B cell (primary cell): ENCODE measurements around the gene SLC25A25. TPM values are rescaled to one million over a fixed set of nuclear protein-coding genes. Genes with fewer than 3 reads are reported as not detected.

Experiments used
- ATAC-seq: fragments of 200-7000 bp; cut with Tn5 transposase; one replicate; pipeline ENCODE4 v1.10.0; 2021; ENCODE audit warnings: low read depth, mild to moderate bottlenecking, moderate number of reproducible peaks, moderate library complexity
- CTCF ChIA-PET: fragments of 350-600 bp; sonication (Branson Sonifier 250); formaldehyde crosslinking; loops from one replicate; lab custom pipeline; 2021; ENCODE audit warnings: antibody characterized with exemption, inconsistent platforms; lab: Charles Lee
- POLR2A ChIA-PET: fragments of 350-600 bp; sonication (Branson Sonifier 250); formaldehyde crosslinking; loops from one replicate; lab custom pipeline; 2021; ENCODE audit warnings: antibody characterized with exemption; lab: Charles Lee
- DNase-seq: peaks from one replicate; pipeline ENCODE4 v3.0.0; 2013
- H2AFZ ChIP-seq: 2 replicates; pipeline ENCODE4 v1.6.1; 2012; ENCODE audit warnings: mild to moderate bottlenecking, low read depth, low read length; ENCODE audit not compliant: insufficient read depth, poor library complexity, severe bottlenecking
- H3K27ac ChIP-seq, 2 donors: 1 replicate in 1 of 2; 2 replicates in 1 of 2; pipeline ENCODE4 v1.5.1; 2012 to 2013; ENCODE audit warnings: low read length in 2 of 2, mild to moderate bottlenecking in 2 of 2, moderate library complexity in 1 of 2
- H3K27me3 ChIP-seq, 4 experiments: fragments of 200-600 bp in 1 of 4; sonication (generic) in 1 of 4; replicated peaks in 1 of 4; 1 replicate in 2 of 4; 2 replicates in 2 of 4; pipeline versions ENCODE4 v1.6.1 to v1.7.0; 2013 to 2016; ENCODE audit warnings: low read length in 3 of 4, mild to moderate bottlenecking in 2 of 4, mixed read lengths in 1 of 4, moderate library complexity in 1 of 4; ENCODE audit not compliant: insufficient read depth in 4 of 4, control insufficient read depth in 3 of 4; ENCODE audit errors: control extremely low read depth in 1 of 4
- H3K36me3 ChIP-seq, 2 experiments: replicated peaks in 1 of 2; 1 replicate in 1 of 2; 2 replicates in 1 of 2; pipeline versions ENCODE4 v1.6.1 to v1.7.1; 2013; ENCODE audit warnings: low read length in 1 of 2; ENCODE audit not compliant: insufficient read depth in 2 of 2, control insufficient read depth in 1 of 2; ENCODE audit errors: control extremely low read depth in 1 of 2, extremely low read depth in 1 of 2
- H3K4me1 ChIP-seq, 2 donors: fragments of 200-600 bp in 1 of 2; sonication (generic) in 1 of 2; 1 replicate in 1 of 2; 2 replicates in 1 of 2; pipeline versions ENCODE4 v1.5.1 to v1.6.1; 2013 to 2017; ENCODE audit warnings: low read length in 2 of 2; ENCODE audit not compliant: control insufficient read depth in 2 of 2, insufficient read depth in 2 of 2
- H3K4me2 ChIP-seq: replicated peaks from 2 replicates; pipeline ENCODE3; 2012; ENCODE audit warnings: mild to moderate bottlenecking, low read depth, low read length; ENCODE audit not compliant: poor library complexity, severe bottlenecking
- H3K4me3 ChIP-seq, 5 experiments: fragments of 200-600 bp in 1 of 5; sonication (generic) in 1 of 5; 1 replicate in 3 of 5; 2 replicates in 2 of 5; pipeline versions ENCODE4 v1.5.1 to v1.7.0; 2011 to 2016; ENCODE audit warnings: low read length in 4 of 5, mild to moderate bottlenecking in 4 of 5, low read depth in 2 of 5, control low read depth in 1 of 5, moderate library complexity in 1 of 5; ENCODE audit not compliant: insufficient read depth in 1 of 5; ENCODE audit errors: control extremely low read depth in 1 of 5, extremely low read depth in 1 of 5
- H3K79me2 ChIP-seq: fragments of 200-600 bp; sonication (generic); one replicate; pipeline ENCODE4 v1.6.0; 2016; ENCODE audit warnings: low read length; ENCODE audit not compliant: control insufficient read depth, insufficient read depth
- H3K9ac ChIP-seq: fragments of 200-600 bp; sonication (generic); 2 replicates; pipeline ENCODE4 v1.6.1; 2017; ENCODE audit warnings: mild to moderate bottlenecking, low read length, moderate library complexity
- H3K9me3 ChIP-seq, 3 donors: one replicate each; pipeline versions ENCODE4 v1.6.1 to v1.7.1; 2013; ENCODE audit warnings: low read length in 2 of 3; ENCODE audit not compliant: control insufficient read depth in 2 of 3, insufficient read depth in 1 of 3; ENCODE audit errors: control extremely low read depth in 1 of 3
- H4K20me1 ChIP-seq: 2 replicates; pipeline ENCODE4 v1.6.0; 2012; ENCODE audit warnings: mild to moderate bottlenecking, low read length; ENCODE audit not compliant: insufficient read depth, control insufficient read depth, poor library complexity, severe bottlenecking
- H3K27ac Mint-ChIP-seq: one replicate; pipeline ENCODE4 v1.8.0; 2021; ENCODE audit warnings: mixed read lengths
- H3K27me3 Mint-ChIP-seq: one replicate; pipeline ENCODE4 v1.8.0; 2021; ENCODE audit warnings: mixed read lengths
- H3K4me1 Mint-ChIP-seq: one replicate; pipeline ENCODE4 v1.8.0; 2021; ENCODE audit warnings: mixed read lengths
- H3K4me3 Mint-ChIP-seq: one replicate; pipeline ENCODE4 v1.8.0; 2021; ENCODE audit warnings: mixed read lengths
- H3K9me3 Mint-ChIP-seq: one replicate; pipeline ENCODE4 v1.8.0; 2022; ENCODE audit warnings: mixed read lengths; ENCODE audit not compliant: insufficient read depth
- EZH2 ChIP-seq: IDR thresholded peaks from 2 replicates; pipeline ENCODE4 v1.6.1; 2012; ENCODE audit warnings: borderline replicate concordance, low read depth, mild to moderate bottlenecking, moderate library complexity, low read length; ENCODE audit not compliant: insufficient read depth, poor library complexity, severe bottlenecking
- WGBS: methylation state at CpG from one replicate; pipeline ENCODE4 v1.1.5; 2013; ENCODE audit warnings: missing lambda C conversion rate; ENCODE audit not compliant: insufficient coverage; 5-methylcytosine and 5-hydroxymethylcytosine counted together
- intact Hi-C: fragments of 100-400 bp; cut with micrococcal nuclease; formaldehyde crosslinking; loops from one replicate; pipeline ENCODE4 v1.10.0; 2022
- polyA plus RNA-seq: library from polyadenylated mRNA; depleted of rRNA; stranded (reverse); fragments of >200 nt; gene quantifications from 2 replicates; pipeline ENCODE4 v1.2.3, GENCODE V29; 2012
- total RNA-seq, 2 donors: library from RNA; stranded (reverse); fragments of 120-200 nt in 1 of 2; gene quantifications; 1 replicate in 1 of 2; 2 replicates in 1 of 2; pipeline versions ENCODE4 v1.2.3 to v1.2.4, GENCODE V29; 2013 to 2022
- TF ChIP-seq, protein P1 (sequence below): fragments of 200-600 bp; IDR thresholded peaks from one replicate; pipeline ENCODE4 v1.8.0; 2022; ENCODE audit warnings: antibody characterized with exemption, mild to moderate bottlenecking

SLC25A25 gene
- total and polyA plus RNA-seq, 2 donors (not counting 1 experiment from before 2014, with no cell fraction given): 12.1 to 18.6 TPM

DNA sequence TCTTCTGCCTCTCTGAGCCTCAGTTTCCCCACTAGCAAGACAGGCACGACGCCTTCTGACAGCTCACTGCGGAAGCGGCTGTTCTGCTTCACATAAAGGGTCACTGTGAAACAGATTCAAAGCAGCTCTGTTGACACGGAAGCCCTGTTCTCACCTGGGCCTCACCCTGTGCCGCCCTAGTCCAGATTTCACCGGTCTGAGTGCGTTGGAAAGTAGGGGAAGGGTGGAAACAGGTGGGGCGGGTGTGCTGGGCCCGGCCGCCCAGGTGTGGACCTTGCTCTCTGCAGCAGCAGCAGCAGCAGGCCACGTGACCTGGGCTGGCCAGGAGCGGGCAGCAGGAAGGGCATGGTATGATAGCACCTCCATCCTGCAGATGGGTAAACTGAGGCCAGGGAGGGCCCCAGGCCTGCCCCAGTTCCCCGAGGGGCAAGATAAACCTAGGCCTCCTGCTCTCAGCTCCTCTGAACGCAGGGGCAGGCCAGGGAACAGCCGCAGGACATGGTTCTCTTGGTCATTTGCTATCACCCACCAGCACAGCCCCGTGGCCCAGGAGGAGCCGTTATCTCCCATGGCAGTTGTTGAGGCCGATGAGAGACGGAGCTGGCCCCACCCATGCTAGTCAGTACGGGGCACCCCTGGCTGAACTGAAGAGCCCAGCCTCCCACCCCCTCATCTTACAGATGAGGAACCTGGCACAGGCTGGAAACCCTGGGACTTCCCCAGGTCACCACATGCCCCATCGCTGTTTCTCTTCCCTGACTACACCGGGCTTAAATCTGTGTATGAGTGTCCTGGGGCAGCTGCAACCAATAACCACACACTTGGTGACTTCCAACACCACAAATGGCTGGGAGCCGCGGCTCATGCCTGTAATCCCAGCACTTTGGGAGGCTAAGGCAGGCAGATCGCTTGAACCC, 47.4 kb downstream of the SLC25A25 start:
- H3K27me3 ChIP-seq: no peaks in the 10 kb centered on the region
- peaks cover 6% of the 10 kb centered on the region for H4K20me1 ChIP-seq
- H3K4me3 Mint-ChIP-seq: peak overlapping the region; percentile 69
- ChIA-PET CTCF (interaction anchor here (0.9 to 5.7 kb wide), 20 partner anchors 11 to 246 kb away, joined by 3 to 49 read pairs (median 6); partner anchors contain the start of genes NAIF1, PTGES2 and SLC25A25), POLR2A (interaction anchor here (0.5 to 1.9 kb wide), 9 partner anchors 12 to 895 kb away, joined by 3 to 12 read pairs (median 4); partner anchors contain the start of genes NAIF1, PTGES2 and SLC25A25)
- H3K9me3 Mint-ChIP-seq: no peaks in the 10 kb centered on the region
- TF ChIP-seq EZH2: no peak
- TF ChIP-seq, protein P1, sequence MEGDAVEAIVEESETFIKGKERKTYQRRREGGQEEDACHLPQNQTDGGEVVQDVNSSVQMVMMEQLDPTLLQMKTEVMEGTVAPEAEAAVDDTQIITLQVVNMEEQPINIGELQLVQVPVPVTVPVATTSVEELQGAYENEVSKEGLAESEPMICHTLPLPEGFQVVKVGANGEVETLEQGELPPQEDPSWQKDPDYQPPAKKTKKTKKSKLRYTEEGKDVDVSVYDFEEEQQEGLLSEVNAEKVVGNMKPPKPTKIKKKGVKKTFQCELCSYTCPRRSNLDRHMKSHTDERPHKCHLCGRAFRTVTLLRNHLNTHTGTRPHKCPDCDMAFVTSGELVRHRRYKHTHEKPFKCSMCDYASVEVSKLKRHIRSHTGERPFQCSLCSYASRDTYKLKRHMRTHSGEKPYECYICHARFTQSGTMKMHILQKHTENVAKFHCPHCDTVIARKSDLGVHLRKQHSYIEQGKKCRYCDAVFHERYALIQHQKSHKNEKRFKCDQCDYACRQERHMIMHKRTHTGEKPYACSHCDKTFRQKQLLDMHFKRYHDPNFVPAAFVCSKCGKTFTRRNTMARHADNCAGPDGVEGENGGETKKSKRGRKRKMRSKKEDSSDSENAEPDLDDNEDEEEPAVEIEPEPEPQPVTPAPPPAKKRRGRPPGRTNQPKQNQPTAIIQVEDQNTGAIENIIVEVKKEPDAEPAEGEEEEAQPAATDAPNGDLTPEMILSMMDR: no peak
- no peak overlapping the region for H3K4me3 ChIP-seq
- H3K4me1 Mint-ChIP-seq: peaks cover 41% of the 10 kb centered on the region
- ATAC-seq: peak; percentile 93
- peaks cover 8% of the 10 kb centered on the region for H3K79me2 ChIP-seq
- 53% methylated on average over 24 of the region's 26 CpGs for WGBS
- H3K27ac ChIP-seq: peak overlapping the region; percentile 68 to 70
- intact Hi-C loops: loop anchor here (5.0 kb wide), 2 partner anchors 138 to 158 kb away; no protein-coding TSS in a partner anchor
- peak overlapping the region; percentile 26 for H2AFZ ChIP-seq
- H3K36me3 ChIP-seq: peaks cover 1 to 8% of the 10 kb centered on the region in 2 experiments
- H3K4me1 ChIP-seq: peaks cover 37 to 42% of the 10 kb centered on the region in 2 donors
- peak; percentile 91 for DNase-seq
- peaks cover 0 to 6% (median 0%) of the 10 kb centered on the region in 3 donors for H3K9me3 ChIP-seq
- no peak overlapping the region for H3K9ac ChIP-seq
- peak overlapping the region; percentile 65 for H3K4me2 ChIP-seq
- peak overlapping the region; percentile 91 for H3K27ac Mint-ChIP-seq
- H3K27me3 Mint-ChIP-seq: no peaks in the 10 kb centered on the region
